HG02973 (cell line): ENCODE measurements around the gene AGAP1.

Experiments
- ATAC-seq: cut with Tn5 transposase; IDR thresholded peaks from one replicate; pipeline ENCODE4 v1.9.1; 2021; ENCODE audit warnings: moderate library complexity; ENCODE audit not compliant: unreplicated experiment

Gene AGAP1

DNA sequence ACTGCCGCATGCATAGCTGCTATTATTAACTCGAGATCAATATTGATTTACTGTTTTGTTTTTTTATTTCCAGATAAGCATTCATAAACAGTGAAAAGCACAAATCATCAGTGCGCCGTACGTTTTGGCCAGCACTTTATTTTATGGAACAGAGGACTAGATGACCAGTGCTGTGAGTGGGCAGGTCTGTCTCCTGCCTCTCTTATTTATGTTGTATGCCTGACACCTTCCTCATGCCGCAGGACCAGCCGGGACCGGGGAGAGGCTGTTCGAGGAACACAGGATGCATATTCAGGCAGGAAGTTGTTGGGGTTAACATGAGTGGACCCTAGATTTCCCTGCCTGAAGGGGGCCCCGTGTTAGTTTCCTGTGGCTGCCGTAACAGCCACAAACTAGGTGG, 72.6 kb downstream of the AGAP1 start:
- ATAC-seq: no peak

DNA sequence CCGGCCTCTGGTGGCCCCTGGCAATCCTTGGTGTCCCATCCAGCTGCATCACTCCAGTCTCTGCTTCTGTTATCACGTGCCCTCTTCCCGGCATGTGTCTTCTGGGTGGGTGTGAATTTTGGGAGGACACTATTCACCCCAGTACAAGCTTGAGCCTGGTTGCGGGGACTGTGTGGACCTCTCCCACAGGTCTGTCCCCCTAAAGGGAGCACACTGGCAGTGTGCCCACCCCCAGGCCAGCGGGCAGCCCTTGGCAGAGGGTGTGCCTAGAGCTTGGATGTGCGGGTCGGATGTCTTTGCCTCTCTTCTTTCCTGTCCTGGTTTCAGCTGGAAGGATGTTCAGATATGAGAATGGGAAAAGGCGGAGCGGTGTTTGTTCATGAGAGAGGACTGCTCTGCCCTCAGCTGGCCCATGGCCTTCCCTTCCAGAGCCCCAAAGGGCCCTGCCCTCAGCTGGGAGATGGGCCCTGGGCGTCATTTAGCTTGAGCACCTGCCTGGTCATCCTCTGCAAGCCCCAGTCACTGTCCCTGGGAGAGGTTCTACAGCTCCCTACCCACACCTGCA, 73.2 kb downstream of the AGAP1 start:
- ATAC-seq: no peak

- no peak for ATAC-seq
Measured at GRCh38 chr2:235567842-235568241, 74.0 kb downstream of the AGAP1 start.

GRCh38 chr2:235568431-235568830, 74.6 kb downstream of the AGAP1 start:
- ATAC-seq: no peak

DNA sequence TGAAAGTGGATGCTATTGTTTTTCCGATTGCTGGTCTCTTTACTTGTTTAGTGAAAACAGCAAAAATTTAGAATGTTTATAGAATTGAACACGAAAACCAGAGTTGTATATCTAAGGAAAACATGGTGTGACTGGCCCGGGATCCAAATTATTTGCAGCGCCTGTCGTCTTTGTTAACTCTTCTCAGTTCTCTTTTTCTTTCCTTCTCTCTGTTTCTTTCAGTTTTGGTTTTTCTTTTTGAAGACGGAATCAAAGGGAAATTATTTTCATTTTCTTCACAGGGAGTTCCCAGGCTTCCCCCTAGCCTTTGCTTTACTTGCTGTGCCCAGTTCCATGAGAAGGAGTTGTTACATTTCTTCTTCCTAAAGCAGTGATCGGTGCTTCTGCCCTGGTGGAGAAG, 76.0 kb downstream of the AGAP1 start:
- ATAC-seq: no peak

GRCh38 chr2:235570256-235570655, 76.4 kb downstream of the AGAP1 start:
- no peak for ATAC-seq

- no peak for ATAC-seq
Measured at GRCh38 chr2:235570966-235571692, 77.3 kb downstream of the AGAP1 start.

GRCh38 chr2:235572592-235572991, 78.7 kb downstream of the AGAP1 start:
- no peak for ATAC-seq

GRCh38 chr2:235573331-235574221, 79.7 kb downstream of the AGAP1 start:
- ATAC-seq: no peak

DNA sequence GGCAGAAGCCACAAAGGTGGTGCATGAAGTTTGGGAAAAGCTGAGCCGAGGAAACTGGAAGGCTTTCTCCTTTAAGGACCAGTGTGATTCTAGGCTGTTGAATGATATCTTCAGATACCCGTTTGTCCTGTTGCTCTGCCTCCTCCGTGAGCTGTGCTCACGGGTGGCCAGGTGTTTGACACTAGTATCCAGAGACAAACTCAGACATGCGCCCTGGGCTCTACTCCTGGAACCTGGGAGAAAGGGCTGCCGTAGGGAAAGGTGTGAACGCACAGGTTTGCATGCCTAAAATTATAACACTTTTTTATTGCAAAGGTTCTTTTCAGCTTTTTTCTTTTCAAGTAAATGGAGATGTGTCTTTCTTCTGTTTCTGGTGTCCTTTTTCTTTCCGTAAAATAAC, 81.6 kb downstream of the AGAP1 start:
- no peak for ATAC-seq

- no peak for ATAC-seq
Measured at GRCh38 chr2:235575904-235576303, 82.1 kb downstream of the AGAP1 start.

GRCh38 chr2:235576337-235576910, 82.6 kb downstream of the AGAP1 start:
- no peak for ATAC-seq

GRCh38 chr2:235577404-235578330, 83.8 kb downstream of the AGAP1 start:
- ATAC-seq: no peak

DNA sequence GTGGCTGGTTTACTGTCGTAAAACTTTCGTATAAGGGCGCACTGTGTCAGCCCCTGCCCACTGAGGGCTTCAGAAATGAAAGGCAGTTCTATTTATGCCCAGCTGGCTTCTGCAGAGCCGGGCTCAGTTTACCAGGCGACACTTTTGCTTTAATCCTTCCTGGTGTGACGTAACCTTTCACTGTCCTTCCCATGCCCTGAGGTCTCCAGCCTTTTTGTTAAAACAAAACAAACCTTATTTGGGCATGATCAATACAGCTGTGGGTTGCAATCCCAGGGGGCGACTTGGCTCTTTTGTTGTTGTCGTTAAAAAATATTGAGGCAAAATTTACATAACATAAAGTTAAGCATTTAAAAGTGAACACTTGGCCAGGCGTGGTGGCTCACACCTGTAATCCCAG, 85.3 kb downstream of the AGAP1 start:
- ATAC-seq: no peak

DNA sequence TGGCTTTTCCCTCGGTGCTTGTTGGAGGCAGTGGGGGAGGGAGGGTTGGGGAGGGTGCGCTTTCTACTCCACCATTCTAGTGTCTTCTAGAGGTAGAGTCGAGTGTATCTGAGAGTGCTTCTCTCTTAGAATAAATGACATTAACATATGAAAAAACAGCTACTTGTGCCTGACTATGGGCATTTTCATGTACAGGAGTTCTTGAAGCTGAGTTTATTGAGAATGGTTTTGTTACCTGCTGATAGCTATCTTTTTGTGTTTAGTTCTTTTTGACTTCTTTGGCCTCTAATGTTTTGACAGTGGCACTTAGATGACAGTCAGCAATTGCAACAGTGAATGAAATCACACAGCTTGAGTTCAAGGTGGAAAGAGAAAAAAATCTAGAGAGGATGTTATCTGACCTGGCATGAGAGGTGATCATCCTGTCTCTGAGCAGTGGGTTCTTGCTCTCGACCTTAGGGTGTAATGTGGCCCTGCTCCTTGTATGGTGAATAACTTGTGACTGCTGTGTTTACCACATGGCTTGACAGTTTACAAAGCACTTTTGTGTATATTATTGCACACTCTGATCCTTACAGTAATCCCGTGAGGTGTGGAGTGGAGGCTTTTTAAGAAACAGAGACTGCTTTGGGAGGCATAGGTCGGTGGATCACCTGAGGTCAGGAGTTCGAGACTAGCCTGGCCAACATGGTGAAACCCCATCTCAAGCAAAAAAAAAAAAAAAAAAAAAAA, 86.7 kb downstream of the AGAP1 start:
- ATAC-seq: no peak

- ATAC-seq: no peak
Measured at GRCh38 chr2:235582081-235582686, 88.3 kb downstream of the AGAP1 start.

GRCh38 chr2:235582729-235583128, 88.9 kb downstream of the AGAP1 start:
- ATAC-seq: no peak

DNA sequence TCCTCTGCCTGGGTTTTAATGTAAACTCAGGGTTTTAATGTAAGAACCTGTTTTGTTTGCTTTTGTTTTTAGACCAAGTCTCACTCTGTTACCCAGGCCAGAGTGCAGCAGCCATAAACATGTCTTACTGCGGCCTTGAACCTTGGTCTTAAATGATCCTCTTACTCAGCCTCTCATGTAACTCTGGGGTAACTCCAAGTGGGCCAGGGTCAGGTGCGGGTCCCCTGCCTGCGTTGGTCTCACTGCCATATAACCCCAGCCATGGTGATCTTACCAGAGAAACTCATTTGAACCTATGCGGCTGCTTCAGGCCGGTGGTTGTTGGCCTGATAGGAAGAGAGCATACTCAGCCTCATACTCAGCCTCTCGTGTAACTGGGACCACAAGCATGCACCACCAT, 89.3 kb downstream of the AGAP1 start:
- ATAC-seq: no peak

GRCh38 chr2:235583925-235584637, 90.2 kb downstream of the AGAP1 start:
- no peak for ATAC-seq
